CD8-positive, alpha-beta memory T cell (primary cell): ENCODE measurements around the gene AVEN. TPM values are rescaled to one million over a fixed set of nuclear protein-coding genes. Genes with fewer than 3 reads are reported as not detected.

ENCODE experiments used
- CTCF ChIA-PET: fragments of 350-600 bp; sonication (Branson Sonifier 250); formaldehyde crosslinking; loops from one replicate; lab custom pipeline; 2021; ENCODE audit warnings: antibody characterized with exemption; lab: Charles Lee
- POLR2A ChIA-PET: fragments of 350-600 bp; sonication (Branson Sonifier 250); formaldehyde crosslinking; loops from one replicate; lab custom pipeline; 2021; ENCODE audit warnings: antibody characterized with exemption; lab: Charles Lee
- DNase-seq, 5 donors: peaks; one replicate each; pipeline versions ENCODE4 v3.0.0 to v3.0.0-alpha.2; 2020 to 2022; ENCODE audit warnings: mixed read lengths in 1 of 5
- H3K27ac ChIP-seq: one replicate; pipeline ENCODE4 v1.7.0; 2013; ENCODE audit warnings: low read depth, mild to moderate bottlenecking, low read length, moderate library complexity
- H3K27me3 ChIP-seq: 2 replicates; pipeline ENCODE4 v1.7.0; 2013; ENCODE audit warnings: low read length, mild to moderate bottlenecking; ENCODE audit not compliant: insufficient read depth, poor library complexity, severe bottlenecking
- H3K36me3 ChIP-seq: 2 replicates; pipeline ENCODE4 v1.7.0; 2013; ENCODE audit warnings: mild to moderate bottlenecking, low read length, moderate library complexity; ENCODE audit not compliant: insufficient read depth
- H3K4me1 ChIP-seq: 2 replicates; pipeline ENCODE4 v1.7.0; 2013; ENCODE audit warnings: mild to moderate bottlenecking, low read length, moderate library complexity; ENCODE audit not compliant: insufficient read depth
- H3K4me3 ChIP-seq: 2 replicates; pipeline ENCODE4 v1.7.0; 2013; ENCODE audit warnings: mild to moderate bottlenecking, low read length
- H3K9me3 ChIP-seq: 2 replicates; pipeline ENCODE4 v1.7.0; 2013; ENCODE audit warnings: mild to moderate bottlenecking, low read length
- H3K27ac Mint-ChIP-seq, 8 donors: one replicate each; pipeline ENCODE4 v1.8.0; 2020 to 2021; ENCODE audit warnings: mixed read lengths in 8 of 8, mild to moderate bottlenecking in 6 of 8, inconsistent platforms in 3 of 8, moderate library complexity in 3 of 8
- H3K27me3 Mint-ChIP-seq, 2 donors: one replicate each; pipeline ENCODE4 v1.8.0; 2020 to 2021; ENCODE audit warnings: mixed read lengths in 2 of 2, mild to moderate bottlenecking in 1 of 2, moderate library complexity in 1 of 2
- H3K36me3 Mint-ChIP-seq, 3 donors: one replicate each; pipeline ENCODE4 v1.8.0; 2020 to 2021; ENCODE audit warnings: mixed read lengths in 3 of 3, inconsistent platforms in 1 of 3, mild to moderate bottlenecking in 1 of 3
- H3K4me1 Mint-ChIP-seq, 3 donors: one replicate each; pipeline ENCODE4 v1.8.0; 2020 to 2021; ENCODE audit warnings: mixed read lengths in 3 of 3, inconsistent platforms in 1 of 3, mild to moderate bottlenecking in 1 of 3
- H3K4me3 Mint-ChIP-seq, 7 donors: one replicate each; pipeline ENCODE4 v1.8.0; 2020 to 2021; ENCODE audit warnings: mixed read lengths in 7 of 7, mild to moderate bottlenecking in 6 of 7, moderate library complexity in 4 of 7, inconsistent platforms in 2 of 7
- H3K9me3 Mint-ChIP-seq, 5 donors: one replicate each; pipeline ENCODE4 v1.8.0; 2020 to 2022; ENCODE audit warnings: mixed read lengths in 5 of 5, mild to moderate bottlenecking in 3 of 5, moderate library complexity in 2 of 5, inconsistent platforms in 1 of 5
- polyA plus RNA-seq: library from polyadenylated mRNA; unstranded; fragments of 300-500 nt; fragmentation: Illumina TruSeq; gene quantifications from one replicate; pipeline ENCODE4 v1.2.3, GENCODE V29; 2021
- total RNA-seq, 2 experiments: library from RNA; stranded (reverse); gene quantifications; one replicate each; pipeline ENCODE4 v1.2.3, GENCODE V29; 2021

The AVEN gene
- total and polyA plus RNA-seq, 3 experiments from 2014 or later = 9.6 to 24.6 (median 23.0) TPM

DNA sequence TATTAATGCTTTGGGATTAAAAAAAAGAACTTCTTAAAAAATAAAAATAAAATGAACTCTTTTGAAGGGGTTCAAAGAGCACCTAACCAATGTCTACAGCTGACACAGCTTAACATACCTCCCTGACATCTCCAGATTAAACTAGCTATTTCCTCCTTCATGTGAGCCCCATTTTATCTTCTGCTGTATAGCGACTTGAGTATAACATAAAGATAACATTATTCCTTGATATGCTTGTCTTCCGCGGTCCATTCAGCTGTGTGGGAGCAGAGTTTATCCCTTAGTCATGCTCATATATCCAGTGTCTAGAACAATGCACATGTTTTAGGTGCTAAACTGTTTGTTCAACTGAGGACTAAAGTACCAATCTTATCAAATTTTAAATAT lies 78.5 kb downstream of the AVEN start:
- H3K9me3 Mint-ChIP-seq = peaks cover 0 to 2% (median 0%) of the 10 kb centered on the region in 5 donors

GRCh38 chr15:33959844-33960548 lies 79.0 kb downstream of the AVEN start:
- Mint-ChIP-seq H3K27ac (no peak overlapping the region), H3K27me3 (peaks cover 0 to 1% of the 10 kb centered on the region in 2 donors), H3K36me3 (peaks cover 0 to 12% (median 4%) of the 10 kb centered on the region in 3 donors), H3K9me3 (peaks cover 0 to 2% (median 0%) of the 10 kb centered on the region in 5 donors), H3K4me3 (no peak overlapping the region), H3K4me1 (no peaks in the 10 kb centered on the region)
- POLR2A ChIA-PET = no interaction called here
- no peaks in the 10 kb centered on the region for H3K4me1 ChIP-seq
- no peaks in the 10 kb centered on the region for H3K9me3 ChIP-seq
- no peak overlapping the region for H3K4me3 ChIP-seq
- no peak for DNase-seq
- no peaks in the 10 kb centered on the region for H3K36me3 ChIP-seq
- H3K27ac ChIP-seq = no peak overlapping the region
- no peaks in the 10 kb centered on the region for H3K27me3 ChIP-seq
- CTCF ChIA-PET = no interaction called here

More for the DNA sequence above, 78.5 kb downstream of the AVEN start:
- Mint-ChIP-seq H3K4me3 (no peak overlapping the region), H3K27me3 (peaks cover 0 to 1% of the 10 kb centered on the region in 2 donors), H3K36me3 (peaks cover 0 to 12% (median 4%) of the 10 kb centered on the region in 3 donors), H3K4me1 (no peaks in the 10 kb centered on the region), H3K27ac (no peak overlapping the region)
- H3K9me3 ChIP-seq = no peaks in the 10 kb centered on the region
- no peak overlapping the region for H3K4me3 ChIP-seq
- no peak for DNase-seq
- no peaks in the 10 kb centered on the region for H3K27me3 ChIP-seq
- ChIA-PET CTCF (no interaction called here), POLR2A (no interaction called here)
- no peaks in the 10 kb centered on the region for H3K4me1 ChIP-seq
- no peaks in the 10 kb centered on the region for H3K36me3 ChIP-seq
- no peak overlapping the region for H3K27ac ChIP-seq

DNA sequence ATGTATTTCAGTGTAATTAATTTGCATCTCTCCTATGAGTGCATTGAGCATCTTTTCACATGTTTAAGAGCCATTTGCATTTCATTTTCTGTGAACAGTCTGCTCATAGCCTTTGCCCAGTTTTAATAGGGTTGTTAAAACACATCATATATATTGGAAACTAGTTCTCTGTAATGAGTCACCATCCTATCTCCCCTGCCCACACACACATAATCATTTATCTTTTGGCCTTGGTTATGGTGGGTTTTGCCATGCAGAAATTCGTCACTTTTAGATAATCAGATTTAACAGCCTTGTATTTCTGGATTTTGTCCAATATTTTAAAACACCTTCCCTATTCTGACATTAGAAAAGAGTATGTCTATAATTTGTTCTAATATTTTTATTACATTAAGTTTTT lies 82.6 kb downstream of the AVEN start:
- Histone ChIP-seq H3K27ac (no peak overlapping the region), H3K4me1 (no peaks in the 10 kb centered on the region), H3K9me3 (no peaks in the 10 kb centered on the region), H3K27me3 (no peaks in the 10 kb centered on the region), H3K4me3 (no peak overlapping the region), H3K36me3 (no peaks in the 10 kb centered on the region)
- peaks cover 0 to 8% (median 4%) of the 10 kb centered on the region in 5 donors for H3K9me3 Mint-ChIP-seq
- H3K27me3 Mint-ChIP-seq = peaks cover 0 to 1% of the 10 kb centered on the region in 2 donors
- H3K27ac Mint-ChIP-seq = peak overlapping the region in 1 of 8 donors; percentile 38
- no peak overlapping the region for H3K4me3 Mint-ChIP-seq
- H3K36me3 Mint-ChIP-seq = peaks cover 0 to 5% (median 4%) of the 10 kb centered on the region in 3 donors
- DNase-seq = no peak
- H3K4me1 Mint-ChIP-seq = peaks cover 0 to 9% (median 0%) of the 10 kb centered on the region in 3 donors
- CTCF ChIA-PET = no interaction called here
- POLR2A ChIA-PET = no interaction called here

GRCh38 chr15:33955945-33956344 lies 83.1 kb downstream of the AVEN start:
- Mint-ChIP-seq H3K4me1 (peaks cover 0 to 9% (median 0%) of the 10 kb centered on the region in 3 donors), H3K27ac (peak overlapping the region in 1 of 8 donors; percentile 38), H3K36me3 (peaks cover 0 to 5% (median 4%) of the 10 kb centered on the region in 3 donors), H3K27me3 (peaks cover 0 to 1% of the 10 kb centered on the region in 2 donors), H3K4me3 (no peak overlapping the region), H3K9me3 (peaks cover 0 to 8% (median 4%) of the 10 kb centered on the region in 5 donors)
- no peak overlapping the region for H3K27ac ChIP-seq
- no peak for DNase-seq
- H3K36me3 ChIP-seq = no peaks in the 10 kb centered on the region
- POLR2A ChIA-PET = no interaction called here
- CTCF ChIA-PET = no interaction called here
- no peaks in the 10 kb centered on the region for H3K27me3 ChIP-seq
- no peak overlapping the region for H3K4me3 ChIP-seq
- no peaks in the 10 kb centered on the region for H3K4me1 ChIP-seq
- H3K9me3 ChIP-seq = no peaks in the 10 kb centered on the region

DNA sequence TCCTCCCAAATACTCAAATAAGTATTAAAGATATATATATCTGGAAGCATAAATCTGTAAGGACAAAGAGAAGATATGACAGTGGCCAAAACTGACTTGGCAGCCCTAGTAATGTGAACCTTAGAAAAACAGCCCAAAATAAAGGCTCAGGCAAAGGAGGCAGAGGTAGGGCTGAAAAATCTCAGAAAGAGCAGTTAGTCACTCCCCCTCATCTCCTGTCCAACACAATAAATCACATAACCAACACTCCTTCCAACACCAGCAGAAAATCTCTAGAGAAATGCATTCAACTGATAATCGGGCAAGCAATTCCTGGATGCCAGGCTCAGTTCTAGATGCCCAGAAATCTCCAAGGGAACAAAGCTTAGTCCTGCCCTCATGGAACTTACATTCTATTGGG lies 92.9 kb downstream of the AVEN start:
- POLR2A ChIA-PET = no interaction called here
- Histone ChIP-seq H3K36me3 (no peaks in the 10 kb centered on the region), H3K27ac (no peak overlapping the region), H3K27me3 (no peaks in the 10 kb centered on the region), H3K4me1 (no peaks in the 10 kb centered on the region), H3K9me3 (no peaks in the 10 kb centered on the region), H3K4me3 (no peak overlapping the region)
- H3K4me1 Mint-ChIP-seq = peaks cover 0 to 3% (median 3%) of the 10 kb centered on the region in 3 donors
- CTCF ChIA-PET = no interaction called here
- no peaks in the 10 kb centered on the region for H3K27me3 Mint-ChIP-seq
- H3K9me3 Mint-ChIP-seq = no peaks in the 10 kb centered on the region
- no peak for DNase-seq
- peak overlapping the region in 1 of 8 donors; percentile 14 for H3K27ac Mint-ChIP-seq
- H3K4me3 Mint-ChIP-seq = no peak overlapping the region
- H3K36me3 Mint-ChIP-seq = peaks cover 0 to 7% (median 0%) of the 10 kb centered on the region in 3 donors

DNA sequence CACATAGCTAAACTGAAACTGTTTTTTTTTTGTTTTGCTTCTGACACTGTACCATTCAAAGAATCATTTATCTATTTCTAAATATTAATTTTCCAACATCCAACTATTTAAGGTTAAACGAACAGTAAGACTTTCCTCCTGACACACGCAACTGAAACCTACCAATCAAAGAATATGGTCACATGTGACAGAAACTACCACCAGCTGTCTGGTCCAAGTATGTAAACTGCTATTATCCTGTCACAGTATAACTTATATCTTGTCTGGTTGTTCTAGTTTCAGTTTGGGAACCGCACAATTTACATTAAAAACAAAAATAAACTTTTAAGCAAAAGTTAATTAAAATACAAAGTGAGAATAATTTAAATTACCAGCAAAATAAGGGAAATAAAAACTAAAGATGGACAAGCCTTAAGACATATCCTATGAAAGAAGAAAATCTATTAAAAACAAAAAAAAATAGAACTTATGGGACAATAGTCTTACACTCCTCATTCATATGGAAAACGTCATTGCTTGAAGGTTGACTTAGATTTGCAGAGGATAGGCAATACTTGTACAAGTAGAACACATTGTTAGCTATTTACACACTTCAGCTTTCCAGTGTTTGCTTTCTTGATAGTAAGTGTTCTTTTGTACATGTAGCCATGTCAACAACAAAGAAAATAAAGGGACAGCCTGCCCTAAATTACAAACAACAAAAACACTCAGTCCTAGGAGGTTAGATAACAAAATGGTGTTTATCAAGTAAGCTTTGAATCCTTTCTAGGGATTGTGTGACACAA lies 97.5 kb downstream of the AVEN start:
- H3K9me3 ChIP-seq = no peaks in the 10 kb centered on the region
- Mint-ChIP-seq H3K9me3 (no peaks in the 10 kb centered on the region), H3K27me3 (no peaks in the 10 kb centered on the region), H3K36me3 (peaks cover 0 to 7% (median 1%) of the 10 kb centered on the region in 3 donors), H3K4me1 (peaks cover 0 to 1% (median 0%) of the 10 kb centered on the region in 3 donors), H3K4me3 (no peak overlapping the region), H3K27ac (no peak overlapping the region)
- H3K27me3 ChIP-seq = no peaks in the 10 kb centered on the region
- H3K36me3 ChIP-seq = no peaks in the 10 kb centered on the region
- DNase-seq = no peak
- no peak overlapping the region for H3K4me3 ChIP-seq
- H3K4me1 ChIP-seq = no peaks in the 10 kb centered on the region
- ChIA-PET CTCF (no interaction called here), POLR2A (no interaction called here)
- no peak overlapping the region for H3K27ac ChIP-seq

GRCh38 chr15:33934921-33935320 lies 104.1 kb downstream of the AVEN start:
- Mint-ChIP-seq H3K27me3 (no peaks in the 10 kb centered on the region), H3K4me1 (no peaks in the 10 kb centered on the region), H3K27ac (no peak overlapping the region), H3K9me3 (no peaks in the 10 kb centered on the region), H3K36me3 (peaks cover 0 to 2% (median 0%) of the 10 kb centered on the region in 3 donors), H3K4me3 (no peak overlapping the region)
- Histone ChIP-seq H3K4me3 (no peak overlapping the region), H3K9me3 (no peaks in the 10 kb centered on the region), H3K36me3 (no peaks in the 10 kb centered on the region), H3K27me3 (no peaks in the 10 kb centered on the region), H3K27ac (no peak overlapping the region), H3K4me1 (no peaks in the 10 kb centered on the region)
- ChIA-PET CTCF (no interaction called here), POLR2A (no interaction called here)
- DNase-seq = no peak

GRCh38 chr15:33934396-33934795 lies 104.6 kb downstream of the AVEN start:
- DNase-seq = no peak
- no peaks in the 10 kb centered on the region for H3K36me3 Mint-ChIP-seq
- H3K4me1 Mint-ChIP-seq = no peaks in the 10 kb centered on the region
- no peaks in the 10 kb centered on the region for H3K9me3 ChIP-seq
- no peak overlapping the region for H3K27ac ChIP-seq
- H3K27ac Mint-ChIP-seq = no peak overlapping the region
- H3K4me1 ChIP-seq = no peaks in the 10 kb centered on the region
- H3K4me3 Mint-ChIP-seq = no peak overlapping the region
- ChIA-PET CTCF (no interaction called here), POLR2A (no interaction called here)
- H3K36me3 ChIP-seq = no peaks in the 10 kb centered on the region
- no peaks in the 10 kb centered on the region for H3K27me3 Mint-ChIP-seq
- no peak overlapping the region for H3K4me3 ChIP-seq
- no peaks in the 10 kb centered on the region for H3K9me3 Mint-ChIP-seq
- no peaks in the 10 kb centered on the region for H3K27me3 ChIP-seq
